ENCODE results near the gene EXTL2. TPM values are rescaled to one million over a fixed set of nuclear protein-coding genes. Genes with fewer than 3 reads are reported as not detected.
A peak's percentile ranks its signal among the peaks of the same experiment; 100 is the strongest.

EXTL2 gene
- total and polyA plus RNA-seq, 9 of the 15 experiments (the other 6 are each of a cell fraction or from before 2014, with no cell fraction given): 8.5 to 40.7 (median 26.0) TPM

- TF ChIP-seq ZNF318 (IDR thresholded peaks at IDR 0.05; ENCODE audit: borderline replicate concordance in 1 of 2, low read depth in 1 of 2) (no peak), MTA3 (IDR thresholded peaks at IDR 0.05; ENCODE audit: borderline replicate concordance) (no peak; the same call in 1 of the 2 replicates), E2F3 (CRISPR knock-in tag; IDR thresholded peaks at IDR 0.05) (no peak), CHD4 (IDR thresholded peaks at IDR 0.05; ENCODE audit: insufficient read depth, insufficient replicate concordance, low read depth, low read length, poor library complexity, severe bottlenecking) (no peak), MCM7 (IDR thresholded peaks at IDR 0.05) (no peak), FOS (IDR thresholded peaks at IDR 0.05; ENCODE audit: extremely low read depth, insufficient read length) (no peak), KAT2B (IDR thresholded peaks at IDR 0.05; ENCODE audit: low read depth, low read length) (no peak), KLF10 (CRISPR knock-in tag; IDR thresholded peaks at IDR 0.05) (no peak), THRA (IDR thresholded peaks at IDR 0.05) (no peak), SMAD1 (IDR thresholded peaks at IDR 0.05; ENCODE audit: low read depth, low read length, partially characterized antibody) (no peak), FOXK2 (conservative IDR thresholded peaks at IDR 0.05 in 1 of 2, IDR thresholded peaks at IDR 0.05 in 1 of 2; ENCODE audit: low read depth in 2 of 2) (no peak), CCNT2 (IDR thresholded peaks at IDR 0.05; ENCODE audit: borderline replicate concordance, extremely low read depth, insufficient read length, low read depth, low read length) (no peak), CREB5 (CRISPR knock-in tag; IDR thresholded peaks at IDR 0.05) (no peak), NFRKB (IDR thresholded peaks at IDR 0.05; ENCODE audit: low read depth) (0 out of 2 replicates have a peak, but pooled peaks have one; percentile 17), ZKSCAN1 (IDR thresholded peaks at IDR 0.05; ENCODE audit: low read depth, low read length) (no peak), EHMT2 (IDR thresholded peaks at IDR 0.05) (no peak)
Observed at GRCh38 chr1:100894603-100895539, at the start of gene EXTL2 (continued).
